Stimulated activated CD8-positive, alpha-beta memory T cell treated with anti-CD3 and anti-CD28 coated beads, Interleukin-4, amount 100 ng/mL, for 1 hour (primary cell): ENCODE measurements around the gene TMEM53.

Source experiments
- DNase-seq, 2 donors: peaks; one replicate each; pipeline ENCODE4 v3.0.0-alpha.2; 2020; ENCODE audit warnings: low read depth in 2 of 2, low spot score in 1 of 2

TMEM53 gene

DNA sequence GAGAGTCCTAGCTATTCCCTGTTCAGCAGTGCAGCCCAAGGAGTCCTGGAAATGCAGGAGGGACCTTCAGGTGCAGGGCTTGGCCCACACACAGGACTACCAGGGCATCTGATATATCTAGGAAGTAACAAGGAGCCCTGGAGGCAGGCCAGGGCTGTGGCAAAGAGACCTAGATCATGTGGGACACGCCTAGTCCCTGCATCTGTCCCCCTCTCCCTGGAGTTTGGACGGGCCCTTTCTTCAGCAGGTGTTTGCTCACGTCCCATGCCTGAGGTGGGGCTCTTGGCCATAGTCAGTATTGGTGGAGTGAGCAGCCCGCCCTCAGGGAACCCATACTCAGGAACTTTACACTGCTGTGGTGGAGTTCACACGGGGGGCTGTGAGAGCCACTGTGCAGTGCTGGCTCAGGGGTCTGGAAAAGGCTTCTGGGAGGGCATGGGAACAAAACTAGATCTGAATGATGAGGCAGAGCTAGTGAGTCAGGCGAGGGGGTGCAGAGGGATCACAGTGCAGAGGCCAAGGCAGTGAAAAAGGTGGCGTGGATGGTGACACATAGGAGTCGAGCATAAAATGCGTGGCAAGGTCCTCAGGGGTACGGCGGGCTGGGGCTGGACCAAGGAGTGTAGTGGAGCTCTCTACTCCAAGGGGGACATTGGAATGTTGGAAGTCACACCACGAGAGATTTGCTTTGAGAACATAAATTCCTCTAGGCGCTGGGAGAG lies 25.6 kb downstream of the TMEM53 start:
- no peak for DNase-seq

DNA sequence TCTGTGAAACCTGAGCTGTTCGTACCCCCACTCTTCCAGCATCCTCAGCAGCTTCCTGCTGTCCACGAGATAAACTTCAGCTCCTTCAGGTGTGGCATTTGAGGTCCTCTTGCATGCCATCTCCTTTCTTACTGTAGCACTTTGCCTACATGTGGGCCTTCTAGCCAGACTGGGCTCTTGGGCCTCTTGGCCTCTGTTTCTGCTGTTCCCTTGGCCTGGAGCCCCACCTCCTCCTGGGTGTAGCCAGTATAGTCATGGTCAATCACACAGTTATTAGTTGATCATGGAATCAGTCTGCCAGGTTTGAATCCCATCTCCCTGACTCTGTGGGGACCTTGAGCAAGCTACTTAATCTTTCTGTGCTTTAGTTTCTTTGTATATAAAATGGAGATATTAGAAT lies 26.4 kb downstream of the TMEM53 start:
- DNase-seq, result no peak

DNA sequence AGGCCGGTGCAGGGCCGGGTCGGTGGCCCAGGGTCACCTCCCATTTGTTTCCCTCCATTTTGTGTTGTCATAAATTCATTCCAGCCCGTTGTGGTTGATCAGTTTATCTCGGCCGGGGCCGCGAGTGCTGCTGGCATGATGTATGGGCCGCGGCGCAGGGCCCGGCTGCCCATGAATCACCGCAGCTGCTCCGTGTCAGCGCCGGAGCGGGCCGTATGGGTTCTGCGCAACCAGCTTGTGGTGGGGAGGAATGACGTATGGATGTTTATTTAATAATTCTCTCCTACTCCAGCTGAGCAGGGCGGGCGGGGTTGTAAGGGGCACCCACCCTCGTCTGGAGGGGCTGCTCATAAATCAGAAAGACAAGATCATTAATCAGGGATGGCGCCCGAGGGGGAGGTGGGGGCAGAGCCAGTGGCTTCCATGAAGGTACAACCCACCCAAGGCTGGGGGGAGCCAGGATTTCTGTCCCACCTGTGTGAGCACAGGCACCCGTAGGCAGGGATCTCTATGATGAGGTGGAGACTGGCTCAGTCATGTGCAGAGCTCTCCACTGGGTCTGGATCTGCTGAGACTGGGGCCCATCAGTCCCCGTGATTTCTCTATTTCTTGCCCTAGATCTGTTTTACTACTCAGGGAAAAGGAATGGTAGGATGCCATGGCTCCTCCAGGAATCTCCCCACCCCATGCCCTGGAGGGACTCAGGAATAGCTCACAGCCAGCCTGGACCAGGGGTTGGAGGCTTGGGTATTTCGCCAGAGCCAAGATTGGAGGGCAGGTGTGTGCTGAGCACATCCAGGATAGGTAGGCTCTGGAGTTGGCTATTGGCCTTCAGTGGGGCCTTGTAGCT lies 27.8 kb downstream of the TMEM53 start:
- no peak for DNase-seq

DNA sequence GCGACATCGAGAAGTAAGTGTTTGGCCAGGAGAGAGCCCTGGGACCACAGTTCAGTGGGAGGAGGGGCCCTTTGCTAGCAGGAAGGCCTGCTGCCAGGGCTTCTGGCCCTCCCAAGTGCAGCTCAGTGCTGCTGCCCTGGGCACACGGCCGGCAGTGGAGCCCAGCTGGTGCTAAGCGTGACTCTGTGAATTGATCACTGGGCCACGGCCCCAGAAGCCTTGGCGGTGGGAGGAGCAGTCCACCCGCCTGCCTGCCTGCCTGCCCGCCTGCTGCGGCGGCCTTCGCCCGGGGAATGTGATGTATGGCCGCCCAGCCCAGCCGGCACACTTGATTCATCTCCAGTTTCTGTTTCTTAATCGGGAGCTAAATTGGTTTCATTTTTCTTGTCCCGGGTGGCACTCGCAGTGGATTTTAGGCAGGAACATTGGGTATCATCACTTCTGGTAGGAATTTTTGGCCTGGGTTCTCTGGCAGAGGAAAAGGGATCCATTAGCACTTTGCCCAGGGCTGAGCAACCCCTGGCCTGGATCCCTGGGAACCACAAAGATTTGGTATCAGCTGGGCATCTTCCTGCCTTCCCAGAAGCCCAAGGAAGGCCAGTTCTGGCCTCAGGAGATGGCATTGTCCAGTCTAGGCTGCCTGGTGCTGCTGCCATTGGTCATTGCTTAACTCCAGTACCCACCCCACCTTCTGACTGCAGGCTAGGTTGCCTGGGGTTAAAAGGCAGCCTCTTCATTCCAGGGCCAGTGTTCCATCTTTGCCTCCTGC lies 28.6 kb downstream of the TMEM53 start:
- no peak for DNase-seq

DNA sequence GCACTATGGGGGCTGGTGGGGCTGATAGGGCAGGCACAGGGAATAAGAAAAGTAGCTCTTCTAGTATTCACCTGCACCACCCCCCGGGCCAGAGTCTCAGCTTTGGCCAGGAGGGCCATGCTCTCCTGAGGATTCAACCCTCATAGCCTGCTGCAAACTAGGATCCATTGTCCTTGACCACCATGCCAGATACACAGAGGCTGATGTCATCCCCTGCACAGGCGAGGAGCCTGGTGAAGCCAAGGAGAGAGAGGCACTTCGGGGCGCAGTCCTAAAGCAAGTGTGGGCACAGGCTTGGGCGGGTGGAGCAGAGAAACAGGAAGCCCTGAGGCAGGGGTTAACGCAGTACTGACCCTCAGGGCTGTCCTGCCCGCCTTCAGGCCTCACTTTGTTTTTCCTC lies 29.5 kb downstream of the TMEM53 start:
- DNase-seq, result no peak

DNA sequence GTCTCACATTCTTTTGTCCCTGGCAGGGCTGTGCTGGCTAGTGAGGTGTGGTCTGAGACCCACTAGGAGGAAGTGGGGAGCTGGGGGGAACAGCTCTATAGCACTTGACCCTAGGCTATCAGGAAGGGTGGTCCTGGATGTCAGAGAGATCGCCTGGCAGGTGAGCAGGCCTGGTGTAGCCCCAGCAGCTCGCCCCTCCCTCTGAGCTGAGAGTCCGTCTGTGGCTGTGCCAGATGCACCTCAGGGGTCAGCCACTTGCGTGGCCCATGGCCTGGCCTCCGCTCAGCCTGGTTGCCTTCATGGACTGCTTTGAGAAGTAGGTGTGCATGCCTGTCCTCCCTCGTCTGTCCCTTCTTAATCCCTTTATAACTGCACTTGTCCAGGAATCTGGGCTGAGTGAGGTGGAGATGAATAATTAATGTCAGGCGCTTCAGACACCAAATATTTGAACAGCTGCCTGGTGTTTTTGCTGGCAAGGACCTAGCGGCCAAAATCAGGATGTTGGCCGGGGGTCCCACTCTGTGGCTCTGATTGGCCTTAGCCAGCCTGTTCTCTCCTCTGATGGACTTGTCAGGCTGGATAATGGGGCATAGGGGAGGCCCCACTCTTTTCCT lies 30.5 kb downstream of the TMEM53 start:
- no peak for DNase-seq

DNA sequence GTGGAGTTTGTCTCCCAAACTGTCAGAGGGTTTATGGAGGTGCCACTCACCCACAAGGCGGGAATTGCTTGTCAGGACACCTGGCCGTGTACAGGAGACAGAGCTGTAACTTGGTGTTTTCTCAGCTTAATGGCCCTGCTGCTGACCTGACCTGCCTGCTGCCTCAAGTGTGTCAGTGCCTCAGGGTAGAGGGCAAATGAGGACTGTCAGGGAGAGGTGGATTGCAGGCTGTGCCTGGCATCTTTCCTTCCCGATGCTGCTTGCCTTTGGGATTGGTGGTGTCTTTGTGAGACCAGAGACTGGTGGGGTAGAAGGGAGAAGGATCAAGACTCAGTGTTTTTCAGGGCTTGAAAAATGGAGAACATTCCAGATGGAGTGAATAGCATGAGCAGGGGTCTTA lies 31.4 kb downstream of the TMEM53 start:
- no peak for DNase-seq

DNA sequence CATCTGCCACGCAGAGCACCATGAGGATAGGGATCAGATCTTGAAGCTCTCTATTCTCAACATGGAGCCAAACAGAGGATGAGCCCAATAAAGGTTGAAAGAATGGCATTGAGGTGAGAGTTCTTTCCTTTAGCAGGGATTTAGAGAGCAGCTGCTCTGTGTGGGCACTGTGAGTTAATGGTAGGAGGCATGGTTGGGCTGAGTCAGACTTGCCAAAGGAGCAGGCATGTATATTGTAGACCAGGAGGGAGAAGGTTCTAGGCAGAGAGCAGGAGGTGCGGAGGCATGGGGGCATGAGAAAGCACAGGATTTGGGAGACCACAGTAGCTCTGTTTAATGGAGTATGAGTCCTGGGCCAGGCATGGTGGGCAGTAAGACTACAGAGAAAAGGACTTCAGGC lies 32.0 kb downstream of the TMEM53 start:
- DNase-seq, result no peak

DNA sequence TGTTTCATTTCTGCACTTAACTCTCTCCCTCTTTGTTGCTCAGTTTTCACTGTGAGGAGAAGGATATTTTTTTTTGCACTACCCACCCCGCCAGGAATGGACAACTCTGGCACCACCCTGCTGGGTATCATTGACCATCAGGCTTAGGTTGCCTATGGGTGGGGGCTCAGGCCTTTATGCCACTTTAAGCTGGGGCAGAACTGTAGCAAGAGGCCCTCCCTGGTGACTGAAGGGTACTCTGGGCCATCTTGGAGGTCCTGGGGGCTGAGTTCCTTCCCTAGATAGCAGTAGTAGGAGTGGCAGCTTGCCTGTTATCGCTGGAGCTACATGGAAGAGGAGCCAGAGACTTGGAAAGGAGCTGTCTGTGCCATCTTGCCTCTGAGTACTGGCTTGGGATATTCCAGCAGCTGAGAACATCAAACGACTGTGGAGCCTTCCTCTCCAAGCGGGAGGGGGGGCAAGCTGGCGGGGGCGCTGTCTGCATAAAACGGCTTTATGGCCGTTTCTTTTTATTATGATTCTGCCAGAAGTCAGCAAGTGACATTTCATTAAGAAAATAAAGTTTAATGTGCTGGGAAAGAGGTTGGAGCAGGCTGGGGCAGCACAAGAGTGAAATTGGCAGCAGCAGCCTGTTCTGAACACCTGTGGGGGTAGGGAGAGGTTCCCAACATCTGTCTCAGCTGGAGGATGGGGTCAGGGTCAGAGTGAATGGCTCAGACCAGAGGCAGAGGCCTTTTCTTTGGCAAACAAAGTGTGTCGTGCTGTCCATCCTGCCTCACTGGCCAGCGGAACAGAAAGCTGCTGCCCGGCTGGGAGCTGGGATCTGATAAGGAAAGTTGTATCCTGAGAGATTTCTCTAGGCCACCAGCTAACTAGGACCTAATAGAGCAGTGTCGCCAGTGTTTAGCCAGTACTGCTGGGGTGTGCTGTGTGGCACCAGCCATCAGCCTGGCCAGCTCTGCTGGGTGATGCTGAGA lies 32.9 kb downstream of the TMEM53 start:
- no peak for DNase-seq

DNA sequence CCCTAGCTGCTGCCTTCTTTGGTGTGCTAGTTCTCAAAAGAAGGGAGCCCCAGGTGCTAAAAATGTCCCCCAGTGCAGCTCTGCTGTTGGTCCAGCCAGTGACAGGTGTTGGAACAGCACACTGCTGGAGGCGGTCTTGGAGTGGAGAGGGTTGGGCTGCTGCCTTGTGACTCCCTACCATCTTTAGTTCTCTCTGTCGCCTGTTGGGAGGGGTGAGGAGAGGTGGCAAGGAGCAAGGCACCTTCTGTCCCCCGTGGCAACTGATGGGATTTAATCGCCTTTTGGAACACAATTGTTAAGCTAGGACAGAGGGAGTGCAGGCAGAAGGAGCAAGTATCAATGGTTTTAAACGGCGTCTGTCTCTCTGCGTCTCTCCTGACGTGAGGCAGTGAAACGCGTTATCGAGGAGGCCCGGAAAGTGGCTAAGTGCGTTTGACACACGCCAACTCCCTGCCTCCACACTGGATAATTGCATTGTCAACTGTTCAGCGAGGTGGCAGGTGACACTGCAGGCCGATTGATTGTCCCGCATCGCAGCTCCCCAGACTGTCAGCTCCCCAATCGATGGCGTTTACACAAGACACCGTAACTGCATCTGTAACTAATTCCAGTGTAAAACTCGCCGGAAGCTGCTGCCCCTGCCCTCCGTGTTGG lies 34.0 kb downstream of the TMEM53 start:
- no peak for DNase-seq

DNA sequence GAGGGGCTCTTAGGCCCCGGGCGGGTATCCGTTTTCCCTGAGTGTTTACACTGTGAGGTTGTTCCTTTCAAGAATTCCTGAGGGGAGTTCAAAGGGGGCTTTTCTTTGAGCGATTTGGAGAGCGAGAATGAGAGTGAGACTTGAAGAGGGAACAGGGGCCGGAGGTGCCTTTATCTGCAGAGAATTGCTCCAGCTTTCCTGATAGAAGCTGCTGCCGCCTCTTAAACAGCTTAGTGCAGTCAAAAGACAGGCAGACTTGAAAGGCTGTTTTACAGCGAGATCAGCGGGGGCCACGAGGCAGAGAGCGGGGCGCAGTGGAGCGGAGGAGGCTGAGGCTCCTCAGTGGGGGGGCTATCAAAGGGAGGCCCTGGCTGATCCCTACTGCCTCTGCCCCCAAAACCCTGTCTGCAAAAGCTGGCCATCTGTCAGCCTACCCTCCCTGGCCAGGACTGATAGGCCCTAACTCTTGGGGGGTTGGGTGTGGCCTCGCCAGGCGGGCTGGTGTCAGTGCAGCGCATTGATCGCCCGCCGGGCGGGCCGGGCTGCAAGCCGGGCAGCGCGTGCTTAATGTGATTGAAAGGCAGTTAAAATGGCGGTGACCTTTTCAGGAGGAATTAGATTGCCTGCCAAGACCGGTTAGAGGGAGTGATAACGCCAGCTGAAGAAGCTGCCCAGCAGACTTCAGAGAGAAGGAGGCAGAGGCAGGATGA lies 36.4 kb downstream of the TMEM53 start:
- DNase-seq, result no peak

DNA sequence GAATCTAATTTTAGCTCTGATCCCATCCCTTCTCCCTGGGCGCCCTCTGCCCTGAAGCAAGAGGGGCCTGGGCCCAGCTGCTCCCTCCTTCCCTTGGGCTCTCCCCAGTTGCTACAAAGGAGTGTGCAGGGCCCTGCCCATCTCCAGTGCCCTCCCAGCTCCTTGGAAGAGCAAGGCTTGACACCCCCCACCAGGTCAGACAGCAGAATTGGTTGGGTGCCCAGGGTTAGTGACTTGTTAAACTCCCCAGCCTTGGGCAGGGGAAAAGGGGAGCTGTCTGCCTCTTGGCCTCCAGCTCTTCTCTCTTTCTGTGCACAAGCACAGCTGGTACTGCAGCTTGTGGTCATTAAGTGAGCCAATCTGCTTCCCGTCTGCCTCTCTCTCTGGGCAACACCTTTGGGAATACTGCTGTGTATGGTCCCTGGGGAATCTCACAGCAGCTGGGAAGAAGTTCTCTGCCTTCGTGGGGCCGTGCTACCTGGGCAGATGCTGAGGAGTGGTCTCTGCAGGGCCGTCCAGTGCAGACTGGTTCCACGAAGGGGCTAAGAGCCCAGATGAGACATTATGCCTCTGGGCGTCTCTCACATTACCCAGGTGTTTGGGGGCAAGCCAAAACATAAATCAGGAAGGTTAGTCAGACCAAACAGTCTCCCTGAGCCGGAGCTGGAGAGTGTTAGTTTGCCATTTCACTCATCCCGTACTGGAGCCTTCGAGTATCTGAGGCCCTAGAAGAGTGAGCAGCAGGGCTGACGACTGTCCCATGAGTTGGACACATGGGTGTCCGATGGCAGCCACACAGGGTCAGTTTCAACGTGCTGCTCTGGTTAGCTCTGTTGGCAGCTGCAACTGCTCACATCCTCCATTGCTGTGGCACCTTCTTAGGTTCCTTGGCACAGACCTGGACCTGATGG lies 37.3 kb downstream of the TMEM53 start:
- no peak for DNase-seq

DNA sequence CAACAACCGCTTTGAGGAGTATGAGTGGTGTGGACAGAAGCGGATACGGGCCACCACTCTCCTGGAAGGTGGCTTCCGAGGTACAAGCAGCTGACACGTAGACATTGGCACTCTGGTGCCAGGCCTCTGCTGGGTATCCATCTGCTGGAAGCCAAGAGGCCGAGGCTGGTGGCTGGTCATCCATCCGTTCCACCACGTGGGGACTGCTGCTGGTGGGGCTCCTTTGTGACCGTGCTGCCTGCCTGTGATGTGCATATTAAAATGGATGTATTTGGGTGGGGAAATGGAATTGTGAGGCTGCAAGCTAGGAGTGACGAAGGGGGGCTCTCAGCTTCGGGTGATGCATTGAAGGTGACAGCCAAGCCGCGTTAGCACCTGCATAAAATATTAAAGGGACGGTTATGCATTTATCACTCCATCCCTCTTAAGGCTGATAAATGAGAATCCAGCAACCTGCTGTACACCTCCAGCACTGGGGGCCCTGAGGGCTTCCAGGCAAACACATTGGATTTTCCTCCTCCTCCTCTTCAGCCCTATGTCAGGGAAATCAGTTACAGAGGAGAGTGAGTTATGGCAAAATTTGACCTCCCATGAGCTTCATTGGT lies 38.1 kb downstream of the TMEM53 start:
- no peak for DNase-seq

DNA sequence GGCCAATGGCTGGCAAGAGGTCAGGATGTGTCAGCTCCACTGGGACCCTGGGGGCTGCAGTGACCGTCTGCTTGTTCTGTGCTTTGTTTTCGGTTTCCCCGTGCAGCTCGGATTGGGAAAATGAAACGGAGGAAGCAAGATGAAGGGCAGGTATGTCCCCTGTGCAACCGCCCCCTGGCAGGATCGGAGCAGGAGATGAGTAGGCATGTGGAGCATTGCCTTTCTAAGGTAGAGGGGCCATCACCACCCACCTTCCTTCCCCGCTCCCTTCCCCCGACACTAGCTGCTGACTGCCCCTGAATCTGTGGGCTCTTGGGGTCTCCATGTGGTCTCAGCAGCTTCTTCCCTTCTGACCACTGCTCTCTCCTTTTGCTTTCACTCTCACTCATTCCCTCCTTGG lies 38.8 kb downstream of the TMEM53 start:
- no peak for DNase-seq

DNA sequence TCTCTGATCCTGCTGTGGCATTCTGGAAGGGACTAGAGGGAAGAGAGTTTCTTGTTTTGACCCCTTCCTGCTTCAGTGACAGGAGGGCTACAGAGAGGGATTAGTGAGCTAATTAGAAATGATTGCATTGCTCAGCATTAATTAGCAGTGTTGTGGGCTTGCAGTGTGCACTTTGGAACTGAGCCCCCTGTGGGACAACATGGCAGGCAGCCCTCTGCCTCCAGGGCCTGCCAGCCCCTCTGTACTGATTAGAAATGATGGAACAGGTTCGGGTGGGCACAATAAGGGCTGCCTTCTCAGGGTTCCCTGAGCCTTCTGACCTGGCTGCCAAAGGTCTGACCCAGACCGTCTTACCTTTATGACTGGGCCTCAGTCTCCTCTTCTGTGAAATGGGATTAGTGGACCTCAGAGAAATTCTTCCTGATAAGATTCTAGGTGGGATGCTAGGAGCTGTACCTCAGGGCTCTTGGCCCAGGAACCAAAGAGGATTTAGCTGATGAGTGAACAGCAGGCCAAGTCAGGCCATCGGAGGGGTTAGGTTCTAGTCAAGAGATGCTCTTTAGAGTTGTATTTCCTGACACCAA lies 39.6 kb downstream of the TMEM53 start:
- DNase-seq, result no peak

DNA sequence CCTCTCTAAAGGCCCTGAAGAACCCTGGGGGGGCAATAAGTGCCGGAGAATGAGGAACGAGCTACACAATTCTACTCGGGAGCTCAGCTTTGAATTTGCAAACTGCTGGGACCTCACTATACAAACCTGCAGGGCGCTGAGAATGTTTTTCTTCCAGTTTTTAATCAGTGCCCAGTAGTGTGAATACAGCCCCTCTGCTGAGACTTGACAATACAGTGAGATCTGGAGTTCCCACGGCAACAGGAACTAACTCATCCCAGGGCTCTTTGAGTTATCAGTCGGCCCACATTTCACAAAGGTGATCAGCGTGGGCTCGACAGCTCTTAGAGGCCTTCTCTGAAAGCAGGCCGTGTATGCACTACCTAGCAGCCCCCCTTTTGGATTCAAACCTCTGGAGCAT lies 41.7 kb downstream of the TMEM53 start:
- DNase-seq, result no peak
